Measurements from ENCODE around the gene SLC23A3. TPM values are rescaled to one million over a fixed set of nuclear protein-coding genes. Genes with fewer than 3 reads are reported as not detected.

SLC23A3 gene
- polyA plus RNA-seq, 1 donor (not counting 4 experiments of a cell fraction or from before 2014, with no cell fraction given) = 1.4 TPM

DNA sequence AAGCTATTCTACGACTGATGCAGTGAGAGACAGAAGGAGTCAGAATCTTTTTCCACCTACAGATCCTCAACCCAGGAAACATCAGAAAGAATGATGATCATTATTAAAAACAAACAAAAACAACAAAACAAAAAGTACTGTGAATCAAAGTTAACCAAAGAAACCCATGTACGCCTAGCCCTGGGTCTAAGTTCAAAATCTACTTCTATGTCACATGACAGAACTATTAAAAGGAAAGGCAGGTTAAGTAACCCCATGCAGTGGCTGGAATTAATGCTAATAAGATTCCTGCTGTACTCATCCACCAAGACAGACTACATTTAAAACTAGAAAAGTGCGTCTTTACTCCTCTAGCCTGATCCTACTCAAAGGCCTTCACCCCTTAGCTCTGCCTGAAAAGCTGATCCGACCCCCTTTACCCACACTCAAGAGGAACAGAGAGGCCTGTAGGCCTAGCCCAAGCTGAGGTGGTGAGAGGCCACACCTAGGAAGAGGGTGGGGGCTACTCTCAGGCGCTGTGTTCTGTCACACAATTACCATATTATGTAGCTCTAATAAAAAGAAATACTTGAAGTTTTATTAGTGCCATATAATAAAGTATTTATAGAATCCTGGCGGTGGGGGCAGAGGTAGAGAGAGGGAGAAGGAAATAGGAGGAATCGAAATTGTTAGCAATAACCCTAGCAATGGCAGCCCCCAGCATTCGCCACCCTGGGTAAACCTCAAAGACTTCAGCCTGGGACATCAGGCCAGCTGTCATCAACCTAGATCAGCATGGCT is 46.3 kb downstream of the SLC23A3 start:
- no peaks in the 10 kb centered on the region for H3K27me3 ChIP-seq (ENCODE audit: control insufficient read depth, extremely low read depth, insufficient read depth, low read length)
- H3K9me1 ChIP-seq (ENCODE audit: control insufficient read depth, extremely low read depth, insufficient read depth, low read length) = peaks cover 2% of the 10 kb centered on the region
- H4K20me1 ChIP-seq (ENCODE audit: control insufficient read depth, extremely low read depth, insufficient read depth, low read length) = no peaks in the 10 kb centered on the region
- no peaks in the 10 kb centered on the region for H3K9me3 ChIP-seq (ENCODE audit: control insufficient read depth, low read depth, low read length)
- FAIRE-seq = no peak
- no peak for DNase-seq (ENCODE audit: low read depth, low spot score)
- dilution Hi-C loops (cut with MboI; ENCODE audit: extremely low pct_ligation_motif_present, low sequenced_read_pairs) = no loop called here
- H3K4me3 ChIP-seq (ENCODE audit: control insufficient read depth in 2 of 3, extremely low read depth in 1 of 3, insufficient read depth in 2 of 3, low read depth in 1 of 3, low read length in 3 of 3) = no peak overlapping the region
- no peak overlapping the region for H3K4me2 ChIP-seq (ENCODE audit: control insufficient read depth, extremely low read depth, insufficient read depth, low read depth, low read length)
- no peak overlapping the region for H3K27ac ChIP-seq (ENCODE audit: control insufficient read depth, insufficient read depth, low read length)
- H3K4me1 ChIP-seq (ENCODE audit: control insufficient read depth, extremely low read depth, insufficient read depth, low read length) = peaks cover 3% of the 10 kb centered on the region
- H2AFZ ChIP-seq (ENCODE audit: control insufficient read depth, low read length) = no peak overlapping the region
- peaks cover 0 to 1% of the 10 kb centered on the region in 2 experiments for H3K36me3 ChIP-seq (ENCODE audit: control insufficient read depth in 2 of 2, extremely low read depth in 1 of 2, insufficient read depth in 2 of 2, low read length in 2 of 2)
- TF ChIP-seq, protein P1, sequence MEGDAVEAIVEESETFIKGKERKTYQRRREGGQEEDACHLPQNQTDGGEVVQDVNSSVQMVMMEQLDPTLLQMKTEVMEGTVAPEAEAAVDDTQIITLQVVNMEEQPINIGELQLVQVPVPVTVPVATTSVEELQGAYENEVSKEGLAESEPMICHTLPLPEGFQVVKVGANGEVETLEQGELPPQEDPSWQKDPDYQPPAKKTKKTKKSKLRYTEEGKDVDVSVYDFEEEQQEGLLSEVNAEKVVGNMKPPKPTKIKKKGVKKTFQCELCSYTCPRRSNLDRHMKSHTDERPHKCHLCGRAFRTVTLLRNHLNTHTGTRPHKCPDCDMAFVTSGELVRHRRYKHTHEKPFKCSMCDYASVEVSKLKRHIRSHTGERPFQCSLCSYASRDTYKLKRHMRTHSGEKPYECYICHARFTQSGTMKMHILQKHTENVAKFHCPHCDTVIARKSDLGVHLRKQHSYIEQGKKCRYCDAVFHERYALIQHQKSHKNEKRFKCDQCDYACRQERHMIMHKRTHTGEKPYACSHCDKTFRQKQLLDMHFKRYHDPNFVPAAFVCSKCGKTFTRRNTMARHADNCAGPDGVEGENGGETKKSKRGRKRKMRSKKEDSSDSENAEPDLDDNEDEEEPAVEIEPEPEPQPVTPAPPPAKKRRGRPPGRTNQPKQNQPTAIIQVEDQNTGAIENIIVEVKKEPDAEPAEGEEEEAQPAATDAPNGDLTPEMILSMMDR (optimal IDR thresholded peaks at IDR 0.05 in 1 of 3, IDR thresholded peaks at IDR 0.05 in 1 of 3, conservative IDR thresholded peaks at IDR 0.05 in 1 of 3; ENCODE audit: extremely low read depth in 1 of 3, insufficient read depth in 2 of 3, low read length in 3 of 3) = no peak
- TF ChIP-seq EZH2 (IDR thresholded peaks at IDR 0.05; ENCODE audit: low read length) = no peak
- H3K79me2 ChIP-seq (ENCODE audit: control insufficient read depth, insufficient read depth, low read length) = no peaks in the 10 kb centered on the region
- no peak overlapping the region for H3K9ac ChIP-seq (ENCODE audit: control insufficient read depth, extremely low read depth, insufficient read depth, low read length)

GRCh38 chr2:219122202-219122980 is 47.4 kb downstream of the SLC23A3 start:
- no peak overlapping the region for H3K27ac ChIP-seq (ENCODE audit: control insufficient read depth, insufficient read depth, low read length)
- H4K20me1 ChIP-seq (ENCODE audit: control insufficient read depth, extremely low read depth, insufficient read depth, low read length) = no peaks in the 10 kb centered on the region
- dilution Hi-C loops (cut with MboI; ENCODE audit: extremely low pct_ligation_motif_present, low sequenced_read_pairs) = no loop called here
- H3K27me3 ChIP-seq (ENCODE audit: control insufficient read depth, extremely low read depth, insufficient read depth, low read length) = no peaks in the 10 kb centered on the region
- FAIRE-seq (no peak), DNase-seq (ENCODE audit: low read depth, low spot score) (no peak)
- no peak overlapping the region for H3K4me2 ChIP-seq (ENCODE audit: control insufficient read depth, extremely low read depth, insufficient read depth, low read depth, low read length)
- peaks cover 2% of the 10 kb centered on the region for H3K9me1 ChIP-seq (ENCODE audit: control insufficient read depth, extremely low read depth, insufficient read depth, low read length)
- H3K4me3 ChIP-seq (ENCODE audit: control insufficient read depth in 2 of 3, extremely low read depth in 1 of 3, insufficient read depth in 2 of 3, low read depth in 1 of 3, low read length in 3 of 3) = no peak overlapping the region
- peaks cover 0 to 1% of the 10 kb centered on the region in 2 experiments for H3K36me3 ChIP-seq (ENCODE audit: control insufficient read depth in 2 of 2, extremely low read depth in 1 of 2, insufficient read depth in 2 of 2, low read length in 2 of 2)
- no peaks in the 10 kb centered on the region for H3K9me3 ChIP-seq (ENCODE audit: control insufficient read depth, low read depth, low read length)
- TF ChIP-seq, protein P1 (optimal IDR thresholded peaks at IDR 0.05 in 1 of 3, IDR thresholded peaks at IDR 0.05 in 1 of 3, conservative IDR thresholded peaks at IDR 0.05 in 1 of 3; ENCODE audit: extremely low read depth in 1 of 3, insufficient read depth in 2 of 3, low read length in 3 of 3) = no peak
- TF ChIP-seq EZH2 (IDR thresholded peaks at IDR 0.05; ENCODE audit: low read length) = no peak
- H3K79me2 ChIP-seq (ENCODE audit: control insufficient read depth, insufficient read depth, low read length) = no peaks in the 10 kb centered on the region
- no peak overlapping the region for H3K9ac ChIP-seq (ENCODE audit: control insufficient read depth, extremely low read depth, insufficient read depth, low read length)
- H3K4me1 ChIP-seq (ENCODE audit: control insufficient read depth, extremely low read depth, insufficient read depth, low read length) = peaks cover 3% of the 10 kb centered on the region
- H2AFZ ChIP-seq (ENCODE audit: control insufficient read depth, low read length) = no peak overlapping the region

Measured in keratinocyte (primary cell).